PC-3 (cell line): ENCODE results near the gene SLCO3A1. TPM values are rescaled to one million over a fixed set of nuclear protein-coding genes. Genes with fewer than 3 reads are reported as not detected.

Experiments
- ATAC-seq: fragments of 200-7000 bp; cut with Tn5 transposase; 2 replicates; pipeline ENCODE4 v1.9.1; 2020; ENCODE audit warnings: mild to moderate bottlenecking, moderate library complexity
- BruUV-seq: library from RNA; stranded (reverse); fragments of 400-500 nt; replicated peaks from 2 replicates; lab custom pipeline; 2021; lab: Mats Ljungman, UMichigan
- CTCF ChIA-PET: fragments of 300-600 bp; sonication (Branson Sonifier 250); formaldehyde crosslinking; loops from one replicate; lab custom pipeline; 2022; ENCODE audit warnings: antibody characterized with exemption; lab: Charles Lee
- POLR2A ChIA-PET: fragments of 300-600 bp; sonication (Branson Sonifier 250); formaldehyde crosslinking; loops from one replicate; lab custom pipeline; 2022; ENCODE audit warnings: antibody characterized with exemption; ENCODE audit not compliant: unreplicated experiment; lab: Charles Lee
- DNase-seq: peaks from one replicate; pipeline ENCODE4 v3.0.0-alpha.2; 2015
- H2AFZ ChIP-seq: fragments of 300-600 bp; sonication (generic); 2 replicates; pipeline ENCODE4 v1.6.0; 2016; ENCODE audit warnings: antibody characterized with exemption, low read length
- H3F3A ChIP-seq: fragments of 300-600 bp; sonication (generic); one replicate; pipeline ENCODE4 v1.6.0; 2017; ENCODE audit warnings: antibody characterized with exemption, low read length, control low read depth, mild to moderate bottlenecking; ENCODE audit not compliant: unreplicated experiment
- H3K27ac ChIP-seq: fragments of 300-600 bp; sonication (generic); 2 replicates; pipeline ENCODE4 v1.5.1; 2016; ENCODE audit warnings: mild to moderate bottlenecking, low read length
- H3K27me3 ChIP-seq: fragments of 300-600 bp; sonication (generic); 2 replicates; pipeline ENCODE4 v1.6.1; 2016; ENCODE audit warnings: low read length, mixed read lengths
- H3K36me3 ChIP-seq: fragments of 300-600 bp; sonication (generic); 2 replicates; pipeline ENCODE4 v1.6.1; 2016; ENCODE audit warnings: low read depth, mixed run types, low read length, mixed read lengths
- H3K4me1 ChIP-seq: fragments of 300-600 bp; sonication (generic); 2 replicates; pipeline ENCODE4 v1.5.1; 2016; ENCODE audit warnings: low read length; ENCODE audit not compliant: insufficient read depth
- H3K4me2 ChIP-seq: fragments of 300-600 bp; sonication (generic); 2 replicates; pipeline ENCODE4 v1.6.0; 2016; ENCODE audit warnings: low read length
- H3K4me3 ChIP-seq: fragments of 300-600 bp; sonication (generic); 2 replicates; pipeline ENCODE4 v1.5.1; 2016; ENCODE audit warnings: mild to moderate bottlenecking, low read length, mixed read lengths
- H3K79me2 ChIP-seq: fragments of 300-600 bp; sonication (generic); 2 replicates; pipeline ENCODE4 v1.6.1; 2017; ENCODE audit warnings: low read length, mixed read lengths
- H3K9ac ChIP-seq: fragments of 300-600 bp; sonication (generic); 2 replicates; pipeline ENCODE4 v1.6.0; 2016; ENCODE audit warnings: mild to moderate bottlenecking, low read length
- H3K9me2 ChIP-seq: fragments of 300-600 bp; sonication (generic); replicated peaks from 2 replicates; pipeline ENCODE4 v1.6.1; 2016; ENCODE audit warnings: mixed run types, low read length, mixed read lengths
- H3K9me3 ChIP-seq: fragments of 300-600 bp; sonication (generic); 2 replicates; pipeline ENCODE4 v1.6.1; 2016; ENCODE audit warnings: low read length, mixed read lengths
- H4K20me1 ChIP-seq: fragments of 300-600 bp; sonication (generic); 2 replicates; pipeline ENCODE4 v1.6.1; 2016; ENCODE audit warnings: low read length, mixed read lengths
- EZH2 ChIP-seq: fragments of 300-600 bp; sonication (generic); IDR thresholded peaks from one replicate; pipeline ENCODE4 v1.6.1; 2017; ENCODE audit warnings: antibody characterized with exemption, mild to moderate bottlenecking, low read length; ENCODE audit not compliant: unreplicated experiment
- EZH2phosphoT487 ChIP-seq: fragments of 300-600 bp; sonication (generic); IDR thresholded peaks from 2 replicates; pipeline ENCODE4 v1.6.1; 2018; ENCODE audit warnings: mild to moderate bottlenecking, antibody characterized with exemption, low read length, borderline replicate concordance
- intact Hi-C: fragments of 100-400 bp; cut with micrococcal nuclease; formaldehyde crosslinking; loops from 2 replicates; pipeline ENCODE4 v1.9.0; 2023
- total RNA-seq: library from RNA; depleted of rRNA; stranded (reverse); fragments of >200 nt; gene quantifications from 2 replicates; pipeline ENCODE4 v1.2.3, GENCODE V29; 2014
- TF ChIP-seq, protein P1 (sequence below): fragments of 300-600 bp; sonication (generic); conservative IDR thresholded peaks from 2 replicates; pipeline ENCODE4 v1.5.1; 2017; ENCODE audit warnings: antibody characterized with exemption, low read depth, mild to moderate bottlenecking, low read length

Gene SLCO3A1
- total RNA-seq, 1 experiment from 2014 or later, result 0.07 TPM

DNA sequence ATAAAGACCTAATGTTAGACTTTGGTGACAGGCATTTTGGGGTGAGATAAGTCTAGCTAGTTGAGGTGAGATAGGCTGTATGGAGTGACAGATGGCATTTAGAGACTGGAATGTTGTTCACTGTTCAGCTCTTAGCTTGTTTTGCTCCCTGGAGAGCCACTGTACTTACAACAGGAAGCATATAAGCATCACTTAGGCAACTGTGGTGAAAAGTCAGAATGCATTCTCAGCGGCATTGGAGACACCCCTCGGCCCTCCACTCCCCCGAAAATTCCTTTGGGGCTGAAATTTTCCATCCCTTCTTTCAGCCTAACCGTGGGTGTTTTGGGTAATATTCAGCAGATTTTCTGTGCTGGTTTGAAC is 73.4 kb downstream of the SLCO3A1 start:
- no peak overlapping the region for H3K27ac ChIP-seq
- H3F3A ChIP-seq, result no peaks in the 10 kb centered on the region
- H3K4me2 ChIP-seq, result no peak overlapping the region
- peaks cover 81% of the 10 kb centered on the region for H3K27me3 ChIP-seq
- ATAC-seq, result no peak
- DNase-seq, result no peak
- no peaks in the 10 kb centered on the region for H3K36me3 ChIP-seq
- no peaks in the 10 kb centered on the region for H3K9me2 ChIP-seq
- no peak overlapping the region for H3K9ac ChIP-seq
- no peak overlapping the region for H2AFZ ChIP-seq
- CTCF ChIA-PET, result no interaction called here
- no peaks in the 10 kb centered on the region for H4K20me1 ChIP-seq
- no peaks in the 10 kb centered on the region for H3K9me3 ChIP-seq
- intact Hi-C loops, result no loop called here
- no peaks in the 10 kb centered on the region for H3K79me2 ChIP-seq
- POLR2A ChIA-PET, result no interaction called here
- H3K4me3 ChIP-seq, result no peak overlapping the region
- no TSS peak for BruUV-seq
- H3K4me1 ChIP-seq, result no peaks in the 10 kb centered on the region
- TF ChIP-seq, protein P1, sequence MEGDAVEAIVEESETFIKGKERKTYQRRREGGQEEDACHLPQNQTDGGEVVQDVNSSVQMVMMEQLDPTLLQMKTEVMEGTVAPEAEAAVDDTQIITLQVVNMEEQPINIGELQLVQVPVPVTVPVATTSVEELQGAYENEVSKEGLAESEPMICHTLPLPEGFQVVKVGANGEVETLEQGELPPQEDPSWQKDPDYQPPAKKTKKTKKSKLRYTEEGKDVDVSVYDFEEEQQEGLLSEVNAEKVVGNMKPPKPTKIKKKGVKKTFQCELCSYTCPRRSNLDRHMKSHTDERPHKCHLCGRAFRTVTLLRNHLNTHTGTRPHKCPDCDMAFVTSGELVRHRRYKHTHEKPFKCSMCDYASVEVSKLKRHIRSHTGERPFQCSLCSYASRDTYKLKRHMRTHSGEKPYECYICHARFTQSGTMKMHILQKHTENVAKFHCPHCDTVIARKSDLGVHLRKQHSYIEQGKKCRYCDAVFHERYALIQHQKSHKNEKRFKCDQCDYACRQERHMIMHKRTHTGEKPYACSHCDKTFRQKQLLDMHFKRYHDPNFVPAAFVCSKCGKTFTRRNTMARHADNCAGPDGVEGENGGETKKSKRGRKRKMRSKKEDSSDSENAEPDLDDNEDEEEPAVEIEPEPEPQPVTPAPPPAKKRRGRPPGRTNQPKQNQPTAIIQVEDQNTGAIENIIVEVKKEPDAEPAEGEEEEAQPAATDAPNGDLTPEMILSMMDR, result no peak
- TF ChIP-seq EZH2phosphoT487 (no peak), EZH2 (no peak)

DNA sequence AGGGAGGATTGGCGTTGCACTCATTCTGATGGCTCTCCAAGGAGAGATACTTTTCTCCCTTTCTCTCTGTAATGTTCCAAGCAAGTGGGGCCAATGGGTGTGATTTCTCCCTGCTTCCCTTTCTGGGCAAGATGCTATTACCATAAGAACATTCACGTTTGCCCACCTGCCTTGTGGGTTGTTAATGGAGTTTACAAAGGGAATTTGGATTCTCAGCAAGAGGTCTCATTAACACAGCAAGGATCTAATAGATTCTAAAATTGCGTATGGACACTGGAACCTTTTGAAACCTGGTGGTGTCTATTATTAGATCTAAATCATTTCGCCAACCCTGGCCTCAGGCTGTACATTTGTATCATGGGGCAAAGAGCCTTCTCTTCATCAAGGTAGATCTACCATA is 74.1 kb downstream of the SLCO3A1 start:
- intact Hi-C loops, result no loop called here
- Histone ChIP-seq H3K4me3 (no peak overlapping the region), H3K9ac (no peak overlapping the region), H3K9me3 (no peaks in the 10 kb centered on the region), H3K4me1 (no peaks in the 10 kb centered on the region), H3K36me3 (no peaks in the 10 kb centered on the region), H3K27me3 (peaks cover 77% of the 10 kb centered on the region), H2AFZ (no peak overlapping the region), H3K9me2 (no peaks in the 10 kb centered on the region), H3K27ac (no peak overlapping the region), H3F3A (no peaks in the 10 kb centered on the region), H4K20me1 (no peaks in the 10 kb centered on the region), H3K4me2 (no peak overlapping the region), H3K79me2 (no peaks in the 10 kb centered on the region)
- ChIA-PET POLR2A (no interaction called here), CTCF (no interaction called here)
- TF ChIP-seq, protein P1, result no peak
- TF ChIP-seq EZH2phosphoT487, result no peak
- no peak for TF ChIP-seq EZH2
- no TSS peak for BruUV-seq
- DNase-seq (no peak), ATAC-seq (no peak)

DNA sequence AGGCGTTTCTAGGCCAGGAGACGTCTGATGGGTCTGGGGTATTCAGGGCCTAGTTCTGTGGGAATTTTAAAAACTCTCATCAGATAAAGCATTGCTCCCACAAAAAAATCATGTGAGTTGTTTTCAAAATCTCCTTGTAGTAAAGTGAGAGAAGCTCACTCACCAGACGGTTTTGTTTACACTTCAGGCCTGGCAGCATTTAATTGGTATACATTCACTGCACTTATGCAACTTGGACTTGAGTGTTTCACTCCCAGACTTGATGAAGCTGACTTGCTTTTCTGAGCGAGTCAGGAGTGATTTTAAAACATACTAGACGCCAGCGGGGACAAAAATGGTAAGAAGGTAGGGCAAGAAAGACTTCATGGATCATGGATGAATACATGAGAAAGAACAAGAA is 75.2 kb downstream of the SLCO3A1 start:
- TF ChIP-seq EZH2 (no peak), EZH2phosphoT487 (no peak)
- TF ChIP-seq, protein P1, result no peak
- H3K79me2 ChIP-seq, result no peaks in the 10 kb centered on the region
- H3K27me3 ChIP-seq, result peaks cover 66% of the 10 kb centered on the region
- no peak overlapping the region for H3K4me3 ChIP-seq
- POLR2A ChIA-PET, result no interaction called here
- H3K4me1 ChIP-seq, result no peaks in the 10 kb centered on the region
- H4K20me1 ChIP-seq, result no peaks in the 10 kb centered on the region
- no peak overlapping the region for H2AFZ ChIP-seq
- ATAC-seq (no peak), DNase-seq (no peak)
- no peaks in the 10 kb centered on the region for H3K36me3 ChIP-seq
- intact Hi-C loops, result no loop called here
- H3F3A ChIP-seq, result no peaks in the 10 kb centered on the region
- no peak overlapping the region for H3K27ac ChIP-seq
- no TSS peak for BruUV-seq
- H3K9me3 ChIP-seq, result no peaks in the 10 kb centered on the region
- no peak overlapping the region for H3K9ac ChIP-seq
- no peaks in the 10 kb centered on the region for H3K9me2 ChIP-seq
- H3K4me2 ChIP-seq, result no peak overlapping the region
- CTCF ChIA-PET, result no interaction called here
